Pancreas (tissue), 10 donors: Measurements from ENCODE around the gene MAP3K12. TPM values are rescaled to one million over a fixed set of nuclear protein-coding genes. Genes with fewer than 3 reads are reported as not detected.

Source experiments
- ATAC-seq, 4 donors: fragments of 200-7000 bp; cut with Tn5 transposase; one replicate each; pipeline versions ENCODE4 v1.8.0 to v1.9.1; 2020; ENCODE audit warnings: mild to moderate bottlenecking in 4 of 4, moderate library complexity in 4 of 4
- DNase-seq, 6 donors: peaks; one replicate each; pipeline ENCODE4 v3.0.0-alpha.2; 2020
- FAIRE-seq: peaks from 2 replicates; lab custom pipeline; 2012; peaks lifted over from hg19 to GRCh38; lab: Jason Lieb, UNC
- H3K27ac ChIP-seq, 4 donors: fragments of 200-600 bp; sonication (generic); 1 replicate in 3 of 4; 2 replicates in 1 of 4; pipeline versions ENCODE4 v1.5.0 to v1.8.0; 2020
- H3K27me3 ChIP-seq, 4 donors: fragments of 200-600 bp; one replicate each; pipeline ENCODE4 v1.8.0; 2021
- H3K36me3 ChIP-seq, 3 donors: fragments of 200-600 bp; sonication (generic) in 1 of 3; one replicate each; pipeline versions ENCODE4 v1.5.0 to v1.8.0; 2020 to 2021
- H3K4me1 ChIP-seq, 3 donors: fragments of 200-600 bp; one replicate each; pipeline ENCODE4 v1.8.0; 2021
- H3K4me3 ChIP-seq, 4 donors: fragments of 200-600 bp; sonication (generic) in 2 of 4; one replicate each; pipeline versions ENCODE4 v1.5.0 to v1.8.0; 2020 to 2021
- H3K9me3 ChIP-seq, 4 donors: fragments of 200-600 bp; one replicate each; pipeline ENCODE4 v1.8.0; 2021
- WGBS, 2 donors: extraction: QIAGEN DNeasy Blood & Tissue Kit; methylation state at CpG; one replicate each; pipeline ENCODE4 v1.1.7; 2013; 5-methylcytosine and 5-hydroxymethylcytosine counted together
- intact Hi-C, 3 donors: fragments of 100-400 bp; cut with DNase I; formaldehyde crosslinking; loops; one replicate each; pipeline versions ENCODE4 v1.11.1 to v1.14.2; 2022
- polyA plus RNA-seq, 2 donors: library from polyadenylated mRNA; stranded (reverse); fragments of 200-250 nt; gene quantifications; one replicate each; pipeline ENCODE4 v1.2.3, GENCODE V29; 2013
- total RNA-seq, 6 donors: library from RNA; stranded (reverse); fragmentation: NEBNext Ultra II Directional in 4 of 6; extraction: Animal tissue kit (Norgen Biotek cat#: 25700) in 4 of 6; gene quantifications; one replicate each; pipeline versions ENCODE4 v1.2.1 to v1.2.4, GENCODE V29; 2021 to 2023
- TF ChIP-seq, protein P1 (sequence below), 4 donors: fragments of 200-600 bp; sonication (generic) in 3 of 4; IDR thresholded peaks; one replicate each; pipeline versions ENCODE4 v1.5.0 to v1.8.0; 2021; ENCODE audit warnings: antibody characterized with exemption in 4 of 4
- donor health status: healthy with polysubstance abuse.
- donor health status: DM: no; HTN: no; CAD: no; lungs with moderate emphysema.
- donor health status: DM: no; HTN: no; CAD: no.
- donor health status: control.
- donor health status: control.
- donor health status: Bipolar disorder and iron deficiency.
- donor health status: DM: yes; HTN: yes; CAD: no.
- donor health status: DM: no; HTN: no; CAD: no.
- donor health status: DM: no; HTN: no; CAD: no.
- donor health status: DM: yes; HTN: yes; CAD: no.

MAP3K12 gene
- total and polyA plus RNA-seq, 8 donors: 2.3 to 24.9 (median 4.7) TPM

DNA sequence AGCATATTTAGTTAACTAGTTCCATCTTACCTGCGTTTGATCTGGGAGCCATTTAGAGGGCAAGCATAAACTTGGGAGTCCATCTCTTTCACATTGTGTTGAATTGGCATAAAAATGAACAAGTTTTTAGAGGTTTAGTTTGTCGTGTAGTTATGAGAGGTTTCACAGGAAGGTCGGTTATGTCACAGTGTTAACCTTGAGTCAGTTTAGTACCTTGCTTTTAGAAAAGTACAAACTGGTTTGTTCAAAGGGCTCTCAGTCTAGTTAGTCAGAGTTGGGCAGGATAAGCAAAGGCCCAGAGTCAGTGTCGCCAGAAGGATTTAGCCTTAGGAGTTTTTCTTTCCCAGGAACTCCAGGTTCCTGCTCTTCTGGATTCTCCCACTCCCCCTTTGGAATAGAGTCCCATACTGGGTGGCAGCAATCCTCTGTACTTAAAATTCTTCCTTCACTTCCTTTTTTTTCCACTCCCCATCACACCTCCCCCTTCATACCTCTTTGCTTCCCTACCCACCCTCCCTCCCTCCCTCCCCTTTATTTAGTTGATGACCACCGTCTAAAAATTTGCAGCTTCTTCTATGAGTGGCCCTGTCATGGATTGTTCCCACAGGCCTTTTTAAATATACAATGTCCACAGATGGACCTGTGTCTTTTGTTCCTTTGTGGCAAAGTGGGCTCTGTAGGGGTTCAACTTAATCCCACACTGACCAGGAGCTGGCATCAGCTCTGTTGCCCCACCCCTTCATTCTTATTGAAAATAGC, 35.3 kb downstream of the MAP3K12 start:
- H3K4me1 ChIP-seq: no peaks in the 10 kb centered on the region
- H3K27me3 ChIP-seq: no peaks in the 10 kb centered on the region
- TF ChIP-seq, protein P1, sequence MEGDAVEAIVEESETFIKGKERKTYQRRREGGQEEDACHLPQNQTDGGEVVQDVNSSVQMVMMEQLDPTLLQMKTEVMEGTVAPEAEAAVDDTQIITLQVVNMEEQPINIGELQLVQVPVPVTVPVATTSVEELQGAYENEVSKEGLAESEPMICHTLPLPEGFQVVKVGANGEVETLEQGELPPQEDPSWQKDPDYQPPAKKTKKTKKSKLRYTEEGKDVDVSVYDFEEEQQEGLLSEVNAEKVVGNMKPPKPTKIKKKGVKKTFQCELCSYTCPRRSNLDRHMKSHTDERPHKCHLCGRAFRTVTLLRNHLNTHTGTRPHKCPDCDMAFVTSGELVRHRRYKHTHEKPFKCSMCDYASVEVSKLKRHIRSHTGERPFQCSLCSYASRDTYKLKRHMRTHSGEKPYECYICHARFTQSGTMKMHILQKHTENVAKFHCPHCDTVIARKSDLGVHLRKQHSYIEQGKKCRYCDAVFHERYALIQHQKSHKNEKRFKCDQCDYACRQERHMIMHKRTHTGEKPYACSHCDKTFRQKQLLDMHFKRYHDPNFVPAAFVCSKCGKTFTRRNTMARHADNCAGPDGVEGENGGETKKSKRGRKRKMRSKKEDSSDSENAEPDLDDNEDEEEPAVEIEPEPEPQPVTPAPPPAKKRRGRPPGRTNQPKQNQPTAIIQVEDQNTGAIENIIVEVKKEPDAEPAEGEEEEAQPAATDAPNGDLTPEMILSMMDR (IDR thresholded peaks at IDR 0.05): no peak
- H3K27ac ChIP-seq: no peak overlapping the region
- ATAC-seq (no peak), DNase-seq (no peak), FAIRE-seq (no peak)
- peaks cover 36 to 100% (median 84%) of the 10 kb centered on the region in 3 donors for H3K36me3 ChIP-seq
- intact Hi-C loops: loop anchor here in 1 of 3 donors (10.0 kb wide), 1 partner anchor 439 kb away; no protein-coding TSS in a partner anchor
- H3K4me3 ChIP-seq: no peak overlapping the region
- 49 to 58% methylated on average over 5 of the region's 5 CpGs for WGBS, 2 donors
- H3K9me3 ChIP-seq: no peaks in the 10 kb centered on the region

DNA sequence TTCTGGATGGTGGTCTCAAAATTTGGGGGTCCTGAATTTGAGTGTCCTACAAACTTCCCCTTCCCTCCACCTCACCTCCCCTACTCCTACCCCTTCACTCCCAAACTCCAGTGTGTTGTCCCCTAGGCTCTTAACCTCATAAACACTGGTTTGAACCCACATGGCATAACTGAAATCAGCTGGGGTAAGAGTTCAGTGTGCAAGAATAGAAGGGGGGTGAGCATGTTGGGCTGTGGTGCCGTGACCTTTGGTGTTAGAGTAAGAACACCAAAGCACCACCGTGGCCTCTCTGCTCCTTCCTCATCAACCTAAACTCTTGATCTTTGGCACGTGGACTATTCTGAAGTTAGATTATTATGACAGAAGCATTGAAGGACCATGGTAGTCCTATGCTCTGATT, 36.3 kb downstream of the MAP3K12 start:
- ATAC-seq: no peak
- 67 to 69% methylated on average over 3 of the region's 3 CpGs for WGBS, 2 donors
- H3K4me1 ChIP-seq: no peaks in the 10 kb centered on the region
- peaks cover 35 to 100% (median 85%) of the 10 kb centered on the region in 3 donors for H3K36me3 ChIP-seq
- no peak overlapping the region for H3K27ac ChIP-seq
- no peak overlapping the region for H3K4me3 ChIP-seq
- DNase-seq: no peak
- TF ChIP-seq, protein P1 (IDR thresholded peaks at IDR 0.05): no peak
- intact Hi-C loops: loop anchor here in 1 of 3 donors (10.0 kb wide), 1 partner anchor 438 kb away; no protein-coding TSS in a partner anchor
- no peak for FAIRE-seq
- no peaks in the 10 kb centered on the region for H3K9me3 ChIP-seq
- no peaks in the 10 kb centered on the region for H3K27me3 ChIP-seq

DNA sequence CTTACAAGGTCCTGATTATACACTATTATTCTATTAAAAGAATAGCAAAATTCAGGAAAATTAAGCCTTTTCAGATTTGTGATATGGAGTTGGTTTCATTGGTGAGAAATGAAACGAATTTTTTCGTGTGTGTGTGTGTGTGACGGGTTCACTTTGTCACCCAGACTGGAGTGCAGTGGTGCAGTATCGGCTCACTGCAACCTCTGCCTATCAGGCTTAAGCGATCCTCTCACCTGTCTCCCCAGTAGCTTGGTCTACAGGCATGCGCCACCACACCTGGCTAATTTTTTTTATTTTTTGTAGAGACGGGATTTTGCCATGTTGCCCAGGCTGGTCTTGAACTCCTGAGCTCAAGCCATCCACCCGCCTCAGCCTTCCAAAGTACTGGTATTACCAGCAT, 37.7 kb downstream of the MAP3K12 start:
- Histone ChIP-seq H3K27ac (no peak overlapping the region), H3K36me3 (peaks cover 35 to 100% (median 81%) of the 10 kb centered on the region in 3 donors), H3K4me3 (no peak overlapping the region), H3K9me3 (no peaks in the 10 kb centered on the region), H3K27me3 (no peaks in the 10 kb centered on the region), H3K4me1 (no peaks in the 10 kb centered on the region)
- no peak for FAIRE-seq
- 81 to 84% methylated on average over 8 of the region's 8 CpGs for WGBS, 2 donors
- no peak for ATAC-seq
- no peak for DNase-seq
- TF ChIP-seq, protein P1 (IDR thresholded peaks at IDR 0.05): no peak
- intact Hi-C loops: loop anchor here in 1 of 3 donors (10.0 kb wide), 1 partner anchor 437 kb away; no protein-coding TSS in a partner anchor

DNA sequence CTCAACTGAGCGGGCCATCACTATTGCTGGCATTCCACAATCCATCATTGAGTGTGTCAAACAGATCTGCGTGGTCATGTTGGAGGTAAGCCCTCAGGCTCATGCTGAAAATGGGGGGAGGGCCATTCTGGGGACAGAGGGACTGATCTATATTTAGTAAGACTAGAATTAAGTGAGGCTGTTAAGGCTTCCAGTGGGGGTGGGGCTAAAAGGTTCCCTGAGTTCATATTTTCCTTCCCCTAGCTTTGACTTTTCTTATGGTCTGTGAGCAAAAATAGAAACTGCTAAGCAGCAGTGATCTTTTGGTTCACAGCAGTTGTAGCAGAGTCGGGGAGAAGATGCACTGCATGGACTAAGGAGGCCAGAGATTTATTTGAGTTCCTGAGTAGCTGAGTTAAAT, 38.2 kb downstream of the MAP3K12 start:
- 73 to 75% methylated on average over 3 of the region's 3 CpGs for WGBS, 2 donors
- TF ChIP-seq, protein P1 (IDR thresholded peaks at IDR 0.05): no peak
- H3K36me3 ChIP-seq: peaks cover 35 to 100% (median 82%) of the 10 kb centered on the region in 3 donors
- intact Hi-C loops: loop anchor here in 1 of 3 donors (10.0 kb wide), 1 partner anchor 436 kb away; no protein-coding TSS in a partner anchor
- no peak for ATAC-seq
- no peak overlapping the region for H3K4me3 ChIP-seq
- no peak for DNase-seq
- no peaks in the 10 kb centered on the region for H3K9me3 ChIP-seq
- H3K27me3 ChIP-seq: no peaks in the 10 kb centered on the region
- H3K27ac ChIP-seq: no peak overlapping the region
- no peak for FAIRE-seq
- no peaks in the 10 kb centered on the region for H3K4me1 ChIP-seq

DNA sequence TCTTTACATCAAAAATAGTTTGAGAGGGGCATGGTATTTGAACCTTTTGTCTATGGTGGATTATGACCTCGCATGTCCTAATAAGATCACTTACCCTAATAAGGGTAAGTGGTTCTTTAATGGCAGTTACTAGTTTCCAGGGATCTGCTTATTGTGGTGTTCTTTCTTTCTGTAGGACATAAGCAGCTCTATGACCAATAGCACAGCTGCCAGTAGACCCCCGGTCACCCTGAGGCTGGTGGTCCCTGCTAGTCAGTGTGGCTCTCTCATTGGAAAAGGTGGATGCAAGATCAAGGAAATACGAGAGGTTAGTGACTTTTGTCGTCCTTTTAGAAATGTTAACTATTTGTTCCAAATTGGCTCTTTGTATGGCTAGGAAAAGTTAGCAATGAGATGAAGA, 40.2 kb downstream of the MAP3K12 start:
- Histone ChIP-seq H3K4me1 (peaks cover 0 to 6% (median 2%) of the 10 kb centered on the region in 3 donors), H3K27me3 (no peaks in the 10 kb centered on the region), H3K9me3 (no peaks in the 10 kb centered on the region), H3K36me3 (peaks cover 34 to 97% (median 73%) of the 10 kb centered on the region in 3 donors), H3K27ac (no peak overlapping the region), H3K4me3 (no peak overlapping the region)
- intact Hi-C loops: no loop called here
- no peak for FAIRE-seq
- WGBS, 2 donors: 69% methylated on average over 4 of the region's 4 CpGs
- TF ChIP-seq, protein P1 (IDR thresholded peaks at IDR 0.05): no peak
- ATAC-seq: no peak
- DNase-seq: no peak
